Calu3 (cell line): ENCODE data around the gene BTNL8. TPM values are rescaled to one million over a fixed set of nuclear protein-coding genes. Genes with fewer than 3 reads are reported as not detected.

Experiments used
- BruUV-seq: library from RNA; stranded (reverse); fragments of 400-500 nt; replicated peaks from 2 replicates; lab custom pipeline; 2021; lab: Mats Ljungman, UMichigan
- CTCF ChIA-PET: fragments of 300-600 bp; sonication (Branson Sonifier 250); formaldehyde crosslinking; loops from one replicate; lab custom pipeline; 2022; ENCODE audit warnings: antibody characterized with exemption; lab: Charles Lee
- DNase-seq: peaks from one replicate; pipeline ENCODE4 v3.0.0; 2022
- H3K27ac Mint-ChIP-seq: one replicate; pipeline ENCODE4 v1.8.0; 2022; ENCODE audit warnings: mixed read lengths; ENCODE audit not compliant: unreplicated experiment
- H3K27me3 Mint-ChIP-seq: one replicate; pipeline ENCODE4 v1.8.0; 2022; ENCODE audit warnings: mixed read lengths; ENCODE audit not compliant: unreplicated experiment
- H3K36me3 Mint-ChIP-seq: one replicate; pipeline ENCODE4 v1.8.0; 2022; ENCODE audit warnings: mild to moderate bottlenecking, moderate library complexity, mixed read lengths; ENCODE audit not compliant: insufficient read depth, unreplicated experiment
- H3K4me1 Mint-ChIP-seq: one replicate; pipeline ENCODE4 v1.8.0; 2022; ENCODE audit warnings: mild to moderate bottlenecking, low read depth, mixed read lengths; ENCODE audit not compliant: unreplicated experiment
- H3K4me3 Mint-ChIP-seq: one replicate; pipeline ENCODE4 v1.8.0; 2022; ENCODE audit warnings: mild to moderate bottlenecking, low read depth, moderate library complexity, mixed read lengths; ENCODE audit not compliant: unreplicated experiment
- H3K9me3 Mint-ChIP-seq: one replicate; pipeline ENCODE4 v1.8.0; 2022; ENCODE audit warnings: low read depth, mixed read lengths; ENCODE audit not compliant: unreplicated experiment
- CTCF ChIP-seq: fragments of 200-600 bp; IDR thresholded peaks from one replicate; pipeline ENCODE4 v1.8.0; 2022; ENCODE audit warnings: antibody characterized with exemption; ENCODE audit not compliant: unreplicated experiment
- intact Hi-C: fragments of 100-400 bp; cut with micrococcal nuclease; formaldehyde crosslinking; loops from one replicate; pipeline ENCODE4 v1.10.0; 2022; ENCODE audit not compliant: unreplicated experiment
- total RNA-seq: library from RNA; stranded (reverse); gene quantifications from 2 replicates; pipeline ENCODE4 v1.2.3, GENCODE V29; 2022

The BTNL8 gene
- total RNA-seq, 1 experiment from 2014 or later: not detected

DNA sequence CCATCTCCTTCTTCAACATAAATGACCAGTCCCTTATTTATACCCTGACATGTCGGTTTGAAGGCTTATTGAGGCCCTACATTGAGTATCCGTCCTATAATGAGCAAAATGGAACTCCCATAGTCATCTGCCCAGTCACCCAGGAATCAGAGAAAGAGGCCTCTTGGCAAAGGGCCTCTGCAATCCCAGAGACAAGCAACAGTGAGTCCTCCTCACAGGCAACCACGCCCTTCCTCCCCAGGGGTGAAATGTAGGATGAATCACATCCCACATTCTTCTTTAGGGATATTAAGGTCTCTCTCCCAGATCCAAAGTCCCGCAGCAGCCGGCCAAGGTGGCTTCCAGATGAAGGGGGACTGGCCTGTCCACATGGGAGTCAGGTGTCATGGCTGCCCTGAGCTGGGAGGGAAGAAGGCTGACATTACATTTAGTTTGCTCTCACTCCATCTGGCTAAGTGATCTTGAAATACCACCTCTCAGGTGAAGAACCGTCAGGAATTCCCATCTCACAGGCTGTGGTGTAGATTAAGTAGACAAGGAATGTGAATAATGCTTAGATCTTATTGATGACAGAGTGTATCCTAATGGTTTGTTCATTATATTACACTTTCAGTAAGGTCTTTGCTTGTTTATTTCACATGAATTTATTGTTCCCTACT, 51.5 kb downstream of the BTNL8 start:
- no peak for DNase-seq
- no peak overlapping the region for H3K27ac Mint-ChIP-seq
- CTCF ChIA-PET: no interaction called here
- no peak for TF ChIP-seq CTCF
- H3K9me3 Mint-ChIP-seq: peaks cover 3% of the 10 kb centered on the region
- no peaks in the 10 kb centered on the region for H3K4me1 Mint-ChIP-seq
- no peak overlapping the region for H3K4me3 Mint-ChIP-seq
- no TSS peak for BruUV-seq
- H3K27me3 Mint-ChIP-seq: no peaks in the 10 kb centered on the region
- no peaks in the 10 kb centered on the region for H3K36me3 Mint-ChIP-seq
- intact Hi-C loops: no loop called here

DNA sequence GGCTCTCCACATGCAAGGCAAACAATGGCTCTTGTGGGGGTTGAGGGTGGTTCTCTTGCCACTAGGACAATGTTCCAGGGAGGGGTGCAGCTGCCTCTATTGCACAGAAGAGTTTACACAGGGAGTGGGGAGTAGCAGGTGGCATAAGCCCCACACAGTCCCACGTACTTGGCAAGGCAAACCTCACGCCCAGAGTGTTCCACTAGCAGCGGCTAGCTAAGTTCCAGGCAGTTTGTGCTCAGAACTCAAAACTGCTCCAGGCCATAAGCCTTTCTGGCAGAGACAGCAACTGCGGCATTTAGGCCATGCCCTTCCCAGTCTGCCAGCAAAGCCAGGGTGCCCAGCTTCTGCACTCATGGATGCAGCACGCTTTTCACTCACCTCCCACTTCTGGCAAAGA, 60.7 kb downstream of the BTNL8 start:
- BruUV-seq: no TSS peak
- CTCF ChIA-PET: no interaction called here
- no peak for DNase-seq
- intact Hi-C loops: no loop called here
- Mint-ChIP-seq H3K27me3 (peaks cover 18% of the 10 kb centered on the region), H3K27ac (no peak overlapping the region), H3K4me1 (no peaks in the 10 kb centered on the region), H3K36me3 (no peaks in the 10 kb centered on the region), H3K4me3 (no peak overlapping the region), H3K9me3 (peaks cover 2% of the 10 kb centered on the region)
- TF ChIP-seq CTCF: no peak

DNA sequence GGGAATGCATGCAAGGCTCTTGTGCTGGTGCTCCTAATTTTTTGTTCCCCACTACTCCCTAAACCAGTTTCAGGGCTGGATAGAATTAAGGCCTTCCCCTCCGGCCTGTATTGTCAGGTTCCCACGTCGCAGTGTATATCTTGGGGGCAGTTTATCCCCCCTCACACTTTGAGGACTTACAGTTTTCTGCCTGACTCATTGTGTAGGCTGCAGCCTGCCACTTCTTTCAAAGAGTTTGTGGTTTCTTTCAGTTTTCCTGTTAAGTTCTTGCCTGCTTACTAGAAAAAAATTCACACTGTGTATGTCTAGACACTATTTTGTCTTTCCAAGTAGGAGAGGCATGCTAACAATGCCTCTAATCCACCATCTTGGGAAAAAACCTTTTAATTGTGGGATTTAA, 61.2 kb downstream of the BTNL8 start:
- Mint-ChIP-seq H3K27me3 (peaks cover 18% of the 10 kb centered on the region), H3K4me1 (no peaks in the 10 kb centered on the region), H3K27ac (no peak overlapping the region), H3K4me3 (no peak overlapping the region), H3K9me3 (peaks cover 2% of the 10 kb centered on the region), H3K36me3 (no peaks in the 10 kb centered on the region)
- no peak for DNase-seq
- CTCF ChIA-PET: no interaction called here
- no peak for TF ChIP-seq CTCF
- BruUV-seq: no TSS peak
- intact Hi-C loops: no loop called here

GRCh38 chr5:180969406-180969805, 70.4 kb downstream of the BTNL8 start:
- BruUV-seq: no TSS peak
- H3K27ac Mint-ChIP-seq: no peak overlapping the region
- CTCF ChIA-PET: no interaction called here
- H3K4me1 Mint-ChIP-seq: no peaks in the 10 kb centered on the region
- TF ChIP-seq CTCF: no peak
- H3K36me3 Mint-ChIP-seq: no peaks in the 10 kb centered on the region
- intact Hi-C loops: no loop called here
- no peak for DNase-seq
- H3K27me3 Mint-ChIP-seq: no peaks in the 10 kb centered on the region
- no peak overlapping the region for H3K4me3 Mint-ChIP-seq
- H3K9me3 Mint-ChIP-seq: peaks cover 8% of the 10 kb centered on the region
